ENCODE results near the gene PLPPR4. TPM values are rescaled to one million over a fixed set of nuclear protein-coding genes. Genes with fewer than 3 reads are reported as not detected.

Gene PLPPR4
- total and polyA plus RNA-seq, 2 experiments from 2014 or later: 0.99 to 2.3 TPM

GRCh38 chr1:99232172-99232571, 32.1 kb upstream of the PLPPR4 start (continued):
- TF ChIP-seq ZNF462 (CRISPR knock-in tag; IDR thresholded peaks at IDR 0.05): no peak
- TF ChIP-seq JUNB (IDR thresholded peaks at IDR 0.05; ENCODE audit: unreplicated experiment): no peak
- no peak for TF ChIP-seq NANOG (IDR thresholded peaks at IDR 0.05; ENCODE audit: borderline replicate concordance)
- no peak for TF ChIP-seq ETS1 (IDR thresholded peaks at IDR 0.05)
- TF ChIP-seq EZH2 (IDR thresholded peaks at IDR 0.05; ENCODE audit: low read depth, unreplicated experiment): no peak

- H3F3A ChIP-seq (replicated peaks; ENCODE audit: low read depth): no peaks in the 10 kb centered on the region
- no peaks in the 10 kb centered on the region for H3K36me3 ChIP-seq (ENCODE audit: insufficient read depth)
- H3K27me3 ChIP-seq (ENCODE audit: insufficient read depth): no peaks in the 10 kb centered on the region
- Mint-ChIP-seq H3K4me1 (no peaks in the 10 kb centered on the region), H3K27ac (no peak overlapping the region), H3K4me3 (no peak overlapping the region), H3K27me3 (ENCODE audit: insufficient read depth, low read depth, poor library complexity) (no peaks in the 10 kb centered on the region), H3K36me3 (ENCODE audit: low read depth) (no peaks in the 10 kb centered on the region), H3K9me3 (no peaks in the 10 kb centered on the region)
- TF ChIP-seq CTCF (conservative IDR thresholded peaks at IDR 0.05; ENCODE audit: low read depth in 2 of 2): no peak
- TF ChIP-seq STAT1 (IDR thresholded peaks at IDR 0.05; ENCODE audit: unreplicated experiment): no peak
- no peak for TF ChIP-seq NANOG (IDR thresholded peaks at IDR 0.05; ENCODE audit: borderline replicate concordance)
- no peak for TF ChIP-seq CREB1 (CRISPR knock-in tag; IDR thresholded peaks at IDR 0.05; ENCODE audit: low read depth)
- DNase-seq (ENCODE audit: low spot score) (no peak), ATAC-seq (no peak)
- no peak overlapping the region for H2AFZ ChIP-seq
- H3K79me2 ChIP-seq (replicated peaks; ENCODE audit: insufficient read depth): no peaks in the 10 kb centered on the region
- no peaks in the 10 kb centered on the region for H4K20me1 ChIP-seq (replicated peaks; ENCODE audit: insufficient read depth)
- no peak overlapping the region for H3K27ac ChIP-seq (ENCODE audit: low read depth)
- no peak overlapping the region for H3K4me3 ChIP-seq
- no peaks in the 10 kb centered on the region for H3K9me2 ChIP-seq (ENCODE audit: insufficient read depth)
- H3K4me1 ChIP-seq (ENCODE audit: insufficient read depth): no peaks in the 10 kb centered on the region
- no peak overlapping the region for H3K4me2 ChIP-seq
Measured at GRCh38 chr1:99233446-99233845, 30.8 kb upstream of the PLPPR4 start.

Measured in GM23338 (cell line).